B cell (primary cell): ENCODE data around the gene SFSWAP. TPM values are rescaled to one million over a fixed set of nuclear protein-coding genes. Genes with fewer than 3 reads are reported as not detected.

Experiments
- ATAC-seq: fragments of 200-7000 bp; cut with Tn5 transposase; one replicate; pipeline ENCODE4 v1.10.0; 2021; ENCODE audit warnings: low read depth, mild to moderate bottlenecking, moderate number of reproducible peaks, moderate library complexity
- CTCF ChIA-PET: fragments of 350-600 bp; sonication (Branson Sonifier 250); formaldehyde crosslinking; loops from one replicate; lab custom pipeline; 2021; ENCODE audit warnings: antibody characterized with exemption, inconsistent platforms; lab: Charles Lee
- POLR2A ChIA-PET: fragments of 350-600 bp; sonication (Branson Sonifier 250); formaldehyde crosslinking; loops from one replicate; lab custom pipeline; 2021; ENCODE audit warnings: antibody characterized with exemption; lab: Charles Lee
- DNase-seq: peaks from one replicate; pipeline ENCODE4 v3.0.0; 2013
- H2AFZ ChIP-seq: 2 replicates; pipeline ENCODE4 v1.6.1; 2012; ENCODE audit warnings: mild to moderate bottlenecking, low read depth, low read length; ENCODE audit not compliant: insufficient read depth, poor library complexity, severe bottlenecking
- H3K27ac ChIP-seq, 2 donors: 1 replicate in 1 of 2; 2 replicates in 1 of 2; pipeline ENCODE4 v1.5.1; 2012 to 2013; ENCODE audit warnings: low read length in 2 of 2, mild to moderate bottlenecking in 2 of 2, moderate library complexity in 1 of 2
- H3K27me3 ChIP-seq, 4 experiments: fragments of 200-600 bp in 1 of 4; sonication (generic) in 1 of 4; replicated peaks in 1 of 4; 1 replicate in 2 of 4; 2 replicates in 2 of 4; pipeline versions ENCODE4 v1.6.1 to v1.7.0; 2013 to 2016; ENCODE audit warnings: low read length in 3 of 4, mild to moderate bottlenecking in 2 of 4, mixed read lengths in 1 of 4, moderate library complexity in 1 of 4; ENCODE audit not compliant: insufficient read depth in 4 of 4, control insufficient read depth in 3 of 4; ENCODE audit errors: control extremely low read depth in 1 of 4
- H3K36me3 ChIP-seq, 2 experiments: replicated peaks in 1 of 2; 1 replicate in 1 of 2; 2 replicates in 1 of 2; pipeline versions ENCODE4 v1.6.1 to v1.7.1; 2013; ENCODE audit warnings: low read length in 1 of 2; ENCODE audit not compliant: insufficient read depth in 2 of 2, control insufficient read depth in 1 of 2; ENCODE audit errors: control extremely low read depth in 1 of 2, extremely low read depth in 1 of 2
- H3K4me1 ChIP-seq, 2 donors: fragments of 200-600 bp in 1 of 2; sonication (generic) in 1 of 2; 1 replicate in 1 of 2; 2 replicates in 1 of 2; pipeline versions ENCODE4 v1.5.1 to v1.6.1; 2013 to 2017; ENCODE audit warnings: low read length in 2 of 2; ENCODE audit not compliant: control insufficient read depth in 2 of 2, insufficient read depth in 2 of 2
- H3K4me2 ChIP-seq: replicated peaks from 2 replicates; pipeline ENCODE3; 2012; ENCODE audit warnings: mild to moderate bottlenecking, low read depth, low read length; ENCODE audit not compliant: poor library complexity, severe bottlenecking
- H3K4me3 ChIP-seq, 5 experiments: fragments of 200-600 bp in 1 of 5; sonication (generic) in 1 of 5; 1 replicate in 3 of 5; 2 replicates in 2 of 5; pipeline versions ENCODE4 v1.5.1 to v1.7.0; 2011 to 2016; ENCODE audit warnings: low read length in 4 of 5, mild to moderate bottlenecking in 4 of 5, low read depth in 2 of 5, control low read depth in 1 of 5, moderate library complexity in 1 of 5; ENCODE audit not compliant: insufficient read depth in 1 of 5; ENCODE audit errors: control extremely low read depth in 1 of 5, extremely low read depth in 1 of 5
- H3K79me2 ChIP-seq: fragments of 200-600 bp; sonication (generic); one replicate; pipeline ENCODE4 v1.6.0; 2016; ENCODE audit warnings: low read length; ENCODE audit not compliant: control insufficient read depth, insufficient read depth
- H3K9ac ChIP-seq: fragments of 200-600 bp; sonication (generic); 2 replicates; pipeline ENCODE4 v1.6.1; 2017; ENCODE audit warnings: mild to moderate bottlenecking, low read length, moderate library complexity
- H3K9me3 ChIP-seq, 3 donors: one replicate each; pipeline versions ENCODE4 v1.6.1 to v1.7.1; 2013; ENCODE audit warnings: low read length in 2 of 3; ENCODE audit not compliant: control insufficient read depth in 2 of 3, insufficient read depth in 1 of 3; ENCODE audit errors: control extremely low read depth in 1 of 3
- H4K20me1 ChIP-seq: 2 replicates; pipeline ENCODE4 v1.6.0; 2012; ENCODE audit warnings: mild to moderate bottlenecking, low read length; ENCODE audit not compliant: insufficient read depth, control insufficient read depth, poor library complexity, severe bottlenecking
- H3K27ac Mint-ChIP-seq: one replicate; pipeline ENCODE4 v1.8.0; 2021; ENCODE audit warnings: mixed read lengths
- H3K27me3 Mint-ChIP-seq: one replicate; pipeline ENCODE4 v1.8.0; 2021; ENCODE audit warnings: mixed read lengths
- H3K4me1 Mint-ChIP-seq: one replicate; pipeline ENCODE4 v1.8.0; 2021; ENCODE audit warnings: mixed read lengths
- H3K4me3 Mint-ChIP-seq: one replicate; pipeline ENCODE4 v1.8.0; 2021; ENCODE audit warnings: mixed read lengths
- H3K9me3 Mint-ChIP-seq: one replicate; pipeline ENCODE4 v1.8.0; 2022; ENCODE audit warnings: mixed read lengths; ENCODE audit not compliant: insufficient read depth
- EZH2 ChIP-seq: IDR thresholded peaks from 2 replicates; pipeline ENCODE4 v1.6.1; 2012; ENCODE audit warnings: borderline replicate concordance, low read depth, mild to moderate bottlenecking, moderate library complexity, low read length; ENCODE audit not compliant: insufficient read depth, poor library complexity, severe bottlenecking
- WGBS: methylation state at CpG from one replicate; pipeline ENCODE4 v1.1.5; 2013; ENCODE audit warnings: missing lambda C conversion rate; ENCODE audit not compliant: insufficient coverage; 5-methylcytosine and 5-hydroxymethylcytosine counted together
- intact Hi-C: fragments of 100-400 bp; cut with micrococcal nuclease; formaldehyde crosslinking; loops from one replicate; pipeline ENCODE4 v1.10.0; 2022
- polyA plus RNA-seq: library from polyadenylated mRNA; depleted of rRNA; stranded (reverse); fragments of >200 nt; gene quantifications from 2 replicates; pipeline ENCODE4 v1.2.3, GENCODE V29; 2012
- total RNA-seq, 2 donors: library from RNA; stranded (reverse); fragments of 120-200 nt in 1 of 2; gene quantifications; 1 replicate in 1 of 2; 2 replicates in 1 of 2; pipeline versions ENCODE4 v1.2.3 to v1.2.4, GENCODE V29; 2013 to 2022
- TF ChIP-seq, protein P1 (sequence below): fragments of 200-600 bp; IDR thresholded peaks from one replicate; pipeline ENCODE4 v1.8.0; 2022; ENCODE audit warnings: antibody characterized with exemption, mild to moderate bottlenecking

The SFSWAP gene
- total and polyA plus RNA-seq, 2 donors (not counting 1 experiment from before 2014, with no cell fraction given): 69.3 to 122 TPM

DNA sequence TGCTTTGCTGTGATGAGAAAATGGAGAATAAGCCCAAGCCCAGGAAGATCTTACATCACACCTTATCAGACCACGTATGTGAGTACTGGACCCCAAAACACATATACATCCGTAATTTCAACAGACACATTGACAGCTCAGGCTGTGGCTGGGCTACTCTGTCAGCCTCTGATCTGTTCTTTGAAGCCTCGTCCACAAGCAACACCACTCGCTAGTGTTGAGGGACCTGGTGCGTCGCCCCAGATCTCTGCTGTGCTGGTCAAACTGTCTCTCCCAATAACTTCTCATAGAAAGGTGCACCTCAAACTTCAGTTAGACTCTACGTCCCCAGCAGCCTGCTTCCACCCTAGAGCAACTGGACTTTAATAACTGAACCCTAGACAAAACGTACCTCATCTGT is 10.6 kb upstream of the SFSWAP start:
- CTCF ChIA-PET: no interaction called here
- ATAC-seq (no peak), DNase-seq (no peak)
- H3K9me3 ChIP-seq: peaks cover 1 to 21% (median 11%) of the 10 kb centered on the region in 3 donors
- Mint-ChIP-seq H3K4me3 (no peak overlapping the region), H3K27me3 (peaks cover 24% of the 10 kb centered on the region), H3K27ac (no peak overlapping the region), H3K9me3 (peaks cover 6% of the 10 kb centered on the region), H3K4me1 (no peaks in the 10 kb centered on the region)
- H3K4me1 ChIP-seq: no peaks in the 10 kb centered on the region
- peaks cover 0 to 9% (median 4%) of the 10 kb centered on the region in 4 experiments for H3K27me3 ChIP-seq
- H3K36me3 ChIP-seq: no peaks in the 10 kb centered on the region
- H3K4me3 ChIP-seq: no peak overlapping the region
- TF ChIP-seq, protein P1, sequence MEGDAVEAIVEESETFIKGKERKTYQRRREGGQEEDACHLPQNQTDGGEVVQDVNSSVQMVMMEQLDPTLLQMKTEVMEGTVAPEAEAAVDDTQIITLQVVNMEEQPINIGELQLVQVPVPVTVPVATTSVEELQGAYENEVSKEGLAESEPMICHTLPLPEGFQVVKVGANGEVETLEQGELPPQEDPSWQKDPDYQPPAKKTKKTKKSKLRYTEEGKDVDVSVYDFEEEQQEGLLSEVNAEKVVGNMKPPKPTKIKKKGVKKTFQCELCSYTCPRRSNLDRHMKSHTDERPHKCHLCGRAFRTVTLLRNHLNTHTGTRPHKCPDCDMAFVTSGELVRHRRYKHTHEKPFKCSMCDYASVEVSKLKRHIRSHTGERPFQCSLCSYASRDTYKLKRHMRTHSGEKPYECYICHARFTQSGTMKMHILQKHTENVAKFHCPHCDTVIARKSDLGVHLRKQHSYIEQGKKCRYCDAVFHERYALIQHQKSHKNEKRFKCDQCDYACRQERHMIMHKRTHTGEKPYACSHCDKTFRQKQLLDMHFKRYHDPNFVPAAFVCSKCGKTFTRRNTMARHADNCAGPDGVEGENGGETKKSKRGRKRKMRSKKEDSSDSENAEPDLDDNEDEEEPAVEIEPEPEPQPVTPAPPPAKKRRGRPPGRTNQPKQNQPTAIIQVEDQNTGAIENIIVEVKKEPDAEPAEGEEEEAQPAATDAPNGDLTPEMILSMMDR: no peak
- no peak for TF ChIP-seq EZH2
- intact Hi-C loops: no loop called here
- no peak overlapping the region for H3K9ac ChIP-seq
- H3K79me2 ChIP-seq: no peaks in the 10 kb centered on the region
- H3K27ac ChIP-seq: no peak overlapping the region
- H2AFZ ChIP-seq: no peak overlapping the region
- no peak overlapping the region for H3K4me2 ChIP-seq
- WGBS: 92% methylated on average over 7 of the region's 8 CpGs
- POLR2A ChIA-PET: no interaction called here
- H4K20me1 ChIP-seq: no peaks in the 10 kb centered on the region

DNA sequence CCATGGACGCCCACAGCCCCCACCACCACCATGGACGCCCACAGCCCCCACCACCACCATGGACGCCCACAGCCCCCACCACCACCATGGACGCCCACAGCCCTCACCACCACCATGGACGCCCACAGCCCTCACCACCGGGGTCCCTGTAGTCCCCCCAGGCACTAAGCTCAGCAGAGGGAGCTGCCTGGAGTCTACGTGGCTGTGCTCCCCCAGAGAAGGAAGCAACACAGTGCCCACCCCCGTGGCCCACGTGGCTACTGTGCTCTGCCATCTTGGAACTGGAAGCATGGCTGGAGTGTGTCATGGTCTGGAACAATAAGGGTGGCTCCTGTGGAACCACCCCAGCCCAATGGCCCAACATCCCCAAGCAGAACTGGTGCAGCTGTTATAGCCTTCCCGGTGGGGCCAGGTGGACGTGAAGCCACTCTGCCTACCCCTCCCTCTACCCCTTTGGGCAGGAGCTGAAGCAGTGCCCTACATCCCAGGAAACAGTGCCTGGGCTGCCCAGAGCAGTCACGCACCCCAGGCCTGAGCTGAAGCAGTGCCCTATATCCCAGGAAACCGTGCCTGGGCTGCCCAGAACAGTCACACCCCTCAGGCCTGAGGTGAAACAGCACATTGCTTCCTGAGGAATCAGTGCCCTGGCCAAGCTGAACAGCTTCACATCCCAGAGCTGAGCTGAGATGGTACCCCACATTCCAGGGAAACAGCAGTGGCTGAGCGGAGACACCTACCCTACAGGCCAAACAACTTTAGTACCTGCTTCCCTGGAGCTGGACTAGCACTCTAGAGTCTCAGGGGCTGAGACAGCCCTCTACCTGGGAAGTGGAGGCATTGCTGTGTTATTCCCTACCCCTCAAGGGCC is 9.0 kb upstream of the SFSWAP start:
- CTCF ChIA-PET: no interaction called here
- Histone ChIP-seq H3K27me3 (peaks cover 0 to 8% (median 4%) of the 10 kb centered on the region in 4 experiments), H3K4me2 (no peak overlapping the region), H4K20me1 (no peaks in the 10 kb centered on the region), H3K79me2 (no peaks in the 10 kb centered on the region), H3K27ac (no peak overlapping the region), H3K4me3 (no peak overlapping the region), H3K9me3 (peaks cover 1 to 21% (median 11%) of the 10 kb centered on the region in 3 donors), H3K9ac (no peak overlapping the region), H3K4me1 (no peaks in the 10 kb centered on the region), H3K36me3 (no peaks in the 10 kb centered on the region), H2AFZ (no peak overlapping the region)
- no peak for DNase-seq
- Mint-ChIP-seq H3K27ac (no peak overlapping the region), H3K4me3 (no peak overlapping the region), H3K27me3 (peaks cover 17% of the 10 kb centered on the region), H3K4me1 (no peaks in the 10 kb centered on the region), H3K9me3 (peaks cover 9% of the 10 kb centered on the region)
- TF ChIP-seq, protein P1: no peak
- no peak for TF ChIP-seq EZH2
- 79% methylated on average over 7 of the region's 14 CpGs for WGBS
- POLR2A ChIA-PET: no interaction called here
- ATAC-seq: no peak
- intact Hi-C loops: no loop called here
